Transverse colon (tissue), 4 donors: Measurements from ENCODE around the gene RGL2. TPM values are rescaled to one million over a fixed set of nuclear protein-coding genes. Genes with fewer than 3 reads are reported as not detected.
A peak's percentile ranks its signal among the peaks of the same experiment; 100 is the strongest.

Source experiments
- DNase-seq: peaks from one replicate; pipeline ENCODE4 v3.0.0-alpha.2; 2019
- H3K27ac ChIP-seq, 4 donors: fragments of 200-600 bp; sonication (generic); 2 replicates each; pipeline ENCODE4 v1.5.1; 2016 to 2018; ENCODE audit warnings: inconsistent platforms in 4 of 4
- H3K27me3 ChIP-seq: fragments of 200-600 bp; sonication (generic); 2 replicates; pipeline ENCODE4 v1.5.1; 2017; ENCODE audit warnings: inconsistent platforms
- H3K36me3 ChIP-seq, 4 donors: fragments of 200-600 bp; sonication (generic); 2 replicates each; pipeline ENCODE4 v1.5.1; 2017 to 2019; ENCODE audit warnings: inconsistent platforms in 4 of 4
- H3K4me1 ChIP-seq, 4 donors: fragments of 200-600 bp; sonication (generic); 2 replicates each; pipeline ENCODE4 v1.5.1; 2017 to 2020; ENCODE audit warnings: inconsistent platforms in 4 of 4
- H3K4me3 ChIP-seq, 4 donors: fragments of 200-600 bp; sonication (generic); 1 replicate in 1 of 4; 2 replicates in 3 of 4; pipeline versions ENCODE4 v1.5.1 to v1.6.1; 2017 to 2019; ENCODE audit warnings: inconsistent platforms in 4 of 4
- H3K9me3 ChIP-seq, 2 donors: fragments of 200-600 bp; sonication (generic); 2 replicates each; pipeline ENCODE4 v1.5.1; 2017 to 2019; ENCODE audit warnings: inconsistent platforms in 2 of 2
- EP300 ChIP-seq: sonication (generic); formaldehyde crosslinking; IDR thresholded peaks from one replicate; pipeline ENCODE4 v1.6.1; 2017; ENCODE audit warnings: antibody characterized with exemption, low read depth
- POLR2A ChIP-seq: fragments of 450-650 bp; IDR thresholded peaks from one replicate; pipeline ENCODE4 v1.6.1; 2016; ENCODE audit warnings: antibody characterized with exemption, mild to moderate bottlenecking, moderate library complexity
- POLR2AphosphoS5 ChIP-seq, 3 donors: sonication (generic); formaldehyde crosslinking; IDR thresholded peaks; one replicate each; pipeline ENCODE4 v1.6.1; 2016; ENCODE audit warnings: antibody characterized with exemption in 3 of 3
- WGBS, 2 donors: methylation state at CpG; one replicate each; pipeline ENCODE4 v1.1.5; 2018; ENCODE audit warnings: low coverage in 1 of 2; 5-methylcytosine and 5-hydroxymethylcytosine counted together
- in situ Hi-C, 4 donors: fragments of 200-750 bp; cut with MboI; loops; one replicate each; pipeline versions ENCODE4 v1.15.0 to v1.15.1; 2017; ENCODE audit warnings: low sequenced_read_pairs in 3 of 4, low pct_ligation_motif_present in 1 of 4, low pct_unique_long_range_greater_than_20kb in 1 of 4
- intact Hi-C: fragments of 100-400 bp; cut with DNase I; formaldehyde crosslinking; loops from one replicate; pipeline ENCODE4 v1.15.1; 2023; ENCODE audit warnings: low total_unique reads
- total RNA-seq, 4 donors: library from RNA; depleted of rRNA; stranded (reverse); fragments of >200 nt; gene quantifications; one replicate each; pipeline ENCODE4 v1.1.0, GENCODE V29; 2016
- TF ChIP-seq, protein P1 (sequence below), 5 experiments: fragments of 200-600 bp in 3 of 5; fragments of 450-650 bp in 2 of 5; sonication (generic) in 3 of 5; IDR thresholded peaks; 1 replicate in 2 of 5; 2 replicates in 3 of 5; pipeline ENCODE4 v1.5.1; 2016 to 2017; ENCODE audit warnings: antibody characterized with exemption in 5 of 5, inconsistent platforms in 3 of 5, mild to moderate bottlenecking in 2 of 5, moderate library complexity in 1 of 5

Gene RGL2
- total RNA-seq, 4 donors from 2014 or later, result 21.3 to 70.3 (median 25.8) TPM

DNA sequence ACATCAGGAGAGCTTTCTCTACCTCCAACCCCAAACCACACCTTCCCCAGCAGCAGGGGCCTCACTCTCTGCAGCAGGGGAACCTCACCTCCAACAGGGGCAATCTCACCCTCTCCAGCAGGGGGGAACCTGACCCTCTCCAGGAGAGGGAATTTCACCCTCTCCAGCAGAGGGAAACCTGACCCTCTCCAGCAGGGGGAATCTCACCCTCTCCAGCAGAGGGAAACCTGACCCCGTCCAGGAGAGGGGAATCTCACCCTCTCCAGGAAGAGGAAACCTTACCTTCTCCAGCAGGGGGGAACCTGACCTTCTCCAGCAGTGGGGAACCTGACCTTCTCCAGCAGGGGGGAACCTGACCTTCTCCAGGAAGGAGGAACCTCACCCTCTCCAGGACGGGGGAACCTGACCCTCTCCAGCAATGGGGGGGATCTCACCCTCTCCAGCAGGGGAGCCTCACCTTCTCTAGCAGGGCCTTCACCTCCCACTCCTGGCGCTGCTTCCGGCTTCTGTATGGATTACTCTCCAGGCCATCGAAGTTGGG, 18.7 kb downstream of the RGL2 start:
- TF ChIP-seq EP300, result no peak
- TF ChIP-seq, protein P1, sequence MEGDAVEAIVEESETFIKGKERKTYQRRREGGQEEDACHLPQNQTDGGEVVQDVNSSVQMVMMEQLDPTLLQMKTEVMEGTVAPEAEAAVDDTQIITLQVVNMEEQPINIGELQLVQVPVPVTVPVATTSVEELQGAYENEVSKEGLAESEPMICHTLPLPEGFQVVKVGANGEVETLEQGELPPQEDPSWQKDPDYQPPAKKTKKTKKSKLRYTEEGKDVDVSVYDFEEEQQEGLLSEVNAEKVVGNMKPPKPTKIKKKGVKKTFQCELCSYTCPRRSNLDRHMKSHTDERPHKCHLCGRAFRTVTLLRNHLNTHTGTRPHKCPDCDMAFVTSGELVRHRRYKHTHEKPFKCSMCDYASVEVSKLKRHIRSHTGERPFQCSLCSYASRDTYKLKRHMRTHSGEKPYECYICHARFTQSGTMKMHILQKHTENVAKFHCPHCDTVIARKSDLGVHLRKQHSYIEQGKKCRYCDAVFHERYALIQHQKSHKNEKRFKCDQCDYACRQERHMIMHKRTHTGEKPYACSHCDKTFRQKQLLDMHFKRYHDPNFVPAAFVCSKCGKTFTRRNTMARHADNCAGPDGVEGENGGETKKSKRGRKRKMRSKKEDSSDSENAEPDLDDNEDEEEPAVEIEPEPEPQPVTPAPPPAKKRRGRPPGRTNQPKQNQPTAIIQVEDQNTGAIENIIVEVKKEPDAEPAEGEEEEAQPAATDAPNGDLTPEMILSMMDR (IDR thresholded peaks at IDR 0.05), result peak; percentile 11 to 67 (median 41)
- Histone ChIP-seq H3K27me3 (no peaks in the 10 kb centered on the region), H3K4me3 (no peak overlapping the region), H3K36me3 (no peaks in the 10 kb centered on the region), H3K4me1 (peaks cover 15 to 34% (median 26%) of the 10 kb centered on the region in 4 donors), H3K27ac (no peak overlapping the region), H3K9me3 (no peaks in the 10 kb centered on the region)
- in situ Hi-C loops (no loop called here), intact Hi-C loops (no loop called here)
- DNase-seq, result no peak
- 67% methylated on average over 4 of the region's 5 CpGs; no CpG with 5 or more reads in 1 of the 2 donors for WGBS, 2 donors

DNA sequence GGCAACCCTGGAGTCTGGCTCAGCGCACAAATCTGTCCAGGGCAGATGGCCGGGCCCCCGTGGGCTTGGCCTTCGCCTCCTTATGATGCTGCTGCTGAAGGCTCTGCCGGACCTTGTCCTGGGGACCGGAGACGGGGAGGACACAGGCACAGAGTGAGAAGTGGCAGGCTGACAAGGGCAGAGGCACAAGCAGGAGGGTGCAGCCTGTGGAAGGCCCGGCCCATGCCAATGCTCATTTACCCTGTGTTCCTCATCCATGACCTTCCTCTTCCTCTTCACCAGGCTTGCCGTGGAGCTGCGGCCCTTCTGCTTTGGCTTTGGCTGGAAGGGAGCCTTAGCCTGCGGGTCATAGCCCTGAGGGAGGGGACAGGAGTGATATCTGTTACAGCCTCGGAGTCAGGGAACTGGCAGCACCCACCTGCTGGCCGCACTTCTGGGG, 19.5 kb downstream of the RGL2 start:
- Histone ChIP-seq H3K4me3 (no peak overlapping the region), H3K36me3 (no peaks in the 10 kb centered on the region), H3K9me3 (no peaks in the 10 kb centered on the region), H3K27me3 (no peaks in the 10 kb centered on the region), H3K4me1 (peaks cover 18 to 42% (median 34%) of the 10 kb centered on the region in 4 donors), H3K27ac (no peak overlapping the region)
- intact Hi-C loops, result no loop called here
- no peak for TF ChIP-seq POLR2A
- TF ChIP-seq, protein P1 (IDR thresholded peaks at IDR 0.05), result no peak
- TF ChIP-seq EP300, result no peak
- TF ChIP-seq POLR2AphosphoS5 (IDR thresholded peaks at IDR 0.05), result no peak
- WGBS, 2 donors, result 75% methylated on average over 13 of the region's 13 CpGs; no CpG with 5 or more reads in 1 of the 2 donors
- DNase-seq, result no peak
- in situ Hi-C loops, result no loop called here

GRCh38 chr6:33278810-33279209, 19.9 kb downstream of the RGL2 start:
- 97% methylated on average over 3 of the region's 3 CpGs; no CpG with 5 or more reads in 1 of the 2 donors for WGBS, 2 donors
- intact Hi-C loops, result no loop called here
- no peak overlapping the region for H3K4me3 ChIP-seq

DNA sequence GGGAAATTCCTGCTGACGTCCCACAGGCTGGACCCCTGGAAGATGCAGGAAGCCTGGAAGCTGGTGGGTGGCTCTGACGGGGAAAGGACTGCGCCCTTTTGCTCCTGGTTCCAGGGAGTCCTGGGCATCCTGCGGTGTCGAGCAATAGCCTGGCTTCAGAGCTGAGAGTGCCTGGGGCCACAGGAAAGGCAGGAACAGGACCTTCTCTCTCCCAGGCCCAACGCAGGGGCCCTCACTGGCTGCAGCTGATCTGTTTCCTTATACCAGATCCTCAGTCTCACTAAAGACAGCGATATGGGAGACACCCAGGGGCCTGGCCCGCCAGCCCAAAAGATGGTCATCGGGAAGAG, 20.4 kb downstream of the RGL2 start:
- TF ChIP-seq EP300, result no peak
- TF ChIP-seq, protein P1 (IDR thresholded peaks at IDR 0.05), result no peak
- Histone ChIP-seq H3K27ac (peak overlapping the region; percentile 91 to 98 (median 94)), H3K36me3 (no peaks in the 10 kb centered on the region), H3K27me3 (no peaks in the 10 kb centered on the region), H3K4me3 (no peak overlapping the region), H3K9me3 (no peaks in the 10 kb centered on the region), H3K4me1 (peaks cover 24 to 51% (median 43%) of the 10 kb centered on the region in 4 donors)
- 92% methylated on average over 8 of the region's 9 CpGs; no CpG with 5 or more reads in 1 of the 2 donors for WGBS, 2 donors
- in situ Hi-C loops (no loop called here), intact Hi-C loops (no loop called here)
- DNase-seq, result no peak

More at GRCh38 chr6:33278810-33279209, 19.9 kb downstream of the RGL2 start:
- H3K4me1 ChIP-seq, result peaks cover 23 to 46% (median 38%) of the 10 kb centered on the region in 4 donors
- H3K36me3 ChIP-seq, result no peaks in the 10 kb centered on the region
- no peaks in the 10 kb centered on the region for H3K9me3 ChIP-seq
- TF ChIP-seq POLR2AphosphoS5 (IDR thresholded peaks at IDR 0.05) (no peak), POLR2A (no peak), EP300 (no peak)
- TF ChIP-seq, protein P1 (IDR thresholded peaks at IDR 0.05), result no peak
- in situ Hi-C loops, result no loop called here
- no peaks in the 10 kb centered on the region for H3K27me3 ChIP-seq
- DNase-seq, result no peak
- peak overlapping the region in 1 of 4 donors; percentile 91 for H3K27ac ChIP-seq
